ENCODE measurements around the gene PIP4P1. TPM values are rescaled to one million over a fixed set of nuclear protein-coding genes. Genes with fewer than 3 reads are reported as not detected.

Gene PIP4P1
- total RNA-seq, 4 donors from 2014 or later, result 15.8 to 32.0 (median 25.9) TPM

GRCh38 chr14:20456971-20457370 is 4.3 kb downstream of the PIP4P1 start:
- no peak for TF ChIP-seq CTCF (IDR thresholded peaks at IDR 0.05; ENCODE audit: low read depth)

GRCh38 chr14:20455355-20456300 is 5.6 kb downstream of the PIP4P1 start:
- no peak for TF ChIP-seq CTCF (IDR thresholded peaks at IDR 0.05; ENCODE audit: low read depth)

GRCh38 chr14:20454516-20455354 is 6.5 kb downstream of the PIP4P1 start, which contains the start of the genes APEX1 and OSGEP:
TSS of gene APEX1 (plus strand) at chr14:20455226. CDS start at chr14:20455646, 420 bp downstream.
TSS of gene OSGEP (minus strand) at chr14:20454812. CDS start at chr14:20454683, 129 bp downstream.
- TF ChIP-seq CTCF (IDR thresholded peaks at IDR 0.05; ENCODE audit: low read depth), result no peak

GRCh38 chr14:20446889-20447288 is 14.3 kb downstream of the PIP4P1 start:
- TF ChIP-seq CTCF (IDR thresholded peaks at IDR 0.05; ENCODE audit: low read depth), result no peak

- no peak for TF ChIP-seq CTCF (IDR thresholded peaks at IDR 0.05; ENCODE audit: low read depth)
Measured at GRCh38 chr14:20441461-20441860, 19.8 kb downstream of the PIP4P1 start.

- TF ChIP-seq CTCF (IDR thresholded peaks at IDR 0.05; ENCODE audit: low read depth), result no peak
Measured at GRCh38 chr14:20440882-20441281, 20.4 kb downstream of the PIP4P1 start.

GRCh38 chr14:20440465-20440864 is 20.8 kb downstream of the PIP4P1 start:
- no peak for TF ChIP-seq CTCF (IDR thresholded peaks at IDR 0.05; ENCODE audit: low read depth)
